Frontal cortex (tissue), 4 donors: ENCODE measurements around the gene BANF2. TPM values are rescaled to one million over a fixed set of nuclear protein-coding genes. Genes with fewer than 3 reads are reported as not detected.
"Not testable (repeated sequence)": the region's sequence is repeated elsewhere in the genome, so short reads cannot be mapped to it uniquely, and the experiment has no call there.

Experiments
- DNase-seq, 2 donors: peaks; one replicate each; pipeline ENCODE4 v3.0.0; 2012; ENCODE audit warnings: low spot score in 2 of 2
- FAIRE-seq: peaks from 2 replicates; lab custom pipeline; 2012; peaks lifted over from hg19 to GRCh38; lab: Jason Lieb, UNC
- total RNA-seq: library from RNA; depleted of rRNA; stranded (reverse); fragments of >200 nt; gene quantifications from one replicate; pipeline ENCODE4 v1.2.3, GENCODE V29; 2014
- donor health status: control.
- donor health status: control.
- donor health status: control.

BANF2 gene
- total RNA-seq, 1 donor from 2014 or later: not detected

DNA sequence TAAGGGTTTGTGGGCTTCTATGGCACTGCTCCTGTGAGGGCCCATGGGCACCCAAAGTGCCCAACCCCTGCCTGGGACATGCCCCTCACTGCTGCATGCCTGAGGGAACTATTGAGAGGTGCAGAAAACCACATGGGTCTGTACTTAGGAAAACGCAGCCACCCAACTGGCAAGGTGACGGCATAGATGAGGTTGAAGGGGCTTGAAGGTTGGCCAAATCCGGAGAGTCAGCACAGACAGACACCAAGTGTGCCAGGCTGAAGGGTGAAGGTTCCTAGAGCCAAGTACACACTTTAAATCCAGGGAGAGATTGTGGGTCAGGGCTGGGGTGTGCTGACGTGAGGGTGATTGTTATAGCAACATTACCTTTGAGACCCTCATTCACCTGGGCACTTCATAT lies 6.2 kb downstream of the BANF2 start:
- DNase-seq (no peak), FAIRE-seq (no peak)

DNA sequence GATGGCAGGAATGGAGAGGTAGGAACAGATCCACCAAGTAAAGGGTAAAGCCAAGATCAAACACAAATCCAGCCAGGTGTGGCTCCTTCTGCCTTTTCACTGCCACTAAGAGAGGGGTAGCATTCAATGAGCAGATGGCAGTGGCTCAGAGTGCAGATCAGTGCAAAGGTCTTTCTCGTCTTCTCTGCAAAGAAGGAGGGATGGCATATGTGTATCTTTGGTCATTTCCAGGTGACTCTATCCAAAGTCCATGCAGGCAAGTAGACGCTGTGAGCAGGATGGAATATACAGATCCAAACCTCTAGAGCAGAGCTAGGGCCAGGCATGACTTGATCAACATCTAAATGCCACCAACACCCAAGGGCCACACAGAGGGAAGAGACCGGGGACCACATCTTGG lies 6.9 kb downstream of the BANF2 start:
- DNase-seq (no peak), FAIRE-seq (no peak)

DNA sequence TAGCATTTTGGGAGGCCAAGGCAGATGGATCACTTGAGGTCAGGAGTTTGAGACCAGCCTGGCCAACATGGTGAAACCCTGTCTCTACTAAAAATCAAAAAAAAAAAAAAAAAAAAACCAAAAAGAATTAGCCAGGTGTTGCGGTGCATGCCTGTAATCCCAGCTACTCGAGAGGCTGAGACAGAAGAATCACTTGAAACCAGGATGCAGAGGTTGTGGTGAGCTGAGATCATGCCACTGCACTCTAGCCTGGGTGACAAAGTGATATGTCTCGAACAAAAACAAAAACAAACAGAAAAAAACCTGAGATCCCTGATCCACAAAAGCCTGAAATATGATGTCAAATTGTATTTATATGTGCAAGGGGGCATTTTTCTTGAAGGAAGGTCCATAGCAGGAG lies 8.2 kb downstream of the BANF2 start:
- DNase-seq, FAIRE-seq: not testable (repeated sequence)

DNA sequence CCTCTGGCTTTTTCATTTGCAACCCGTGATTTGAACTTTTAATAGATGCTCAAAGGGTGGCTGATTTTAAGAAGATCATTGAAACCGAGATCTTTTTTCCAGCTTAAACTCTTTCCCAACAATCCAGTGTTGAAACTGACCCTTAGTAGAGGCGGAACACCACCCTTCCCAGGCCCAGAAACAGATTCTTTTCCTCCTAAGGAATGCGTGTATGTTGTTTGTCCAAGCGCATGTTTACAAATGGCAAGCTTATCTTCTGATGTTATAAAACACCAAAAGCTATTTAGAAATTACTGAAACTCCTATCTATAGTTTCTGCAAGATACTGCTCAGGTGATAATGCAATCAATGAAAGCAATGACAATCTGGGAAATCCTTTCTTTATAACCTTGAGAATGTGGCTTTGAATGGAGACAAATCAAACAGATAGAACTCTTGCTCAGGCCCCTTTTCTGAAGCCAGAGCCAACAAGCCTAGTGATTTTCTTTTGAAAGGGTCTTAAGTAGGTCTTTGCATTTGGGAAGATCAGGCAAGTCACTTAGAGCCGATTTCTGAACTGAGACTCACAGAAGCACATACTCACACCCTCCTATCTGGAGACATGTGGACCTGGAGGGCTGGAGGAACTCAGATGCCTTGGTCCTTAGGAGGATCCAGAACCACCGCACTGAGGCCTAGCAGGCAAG lies 9.1 kb downstream of the BANF2 start:
- FAIRE-seq (no peak), DNase-seq (no peak)

DNA sequence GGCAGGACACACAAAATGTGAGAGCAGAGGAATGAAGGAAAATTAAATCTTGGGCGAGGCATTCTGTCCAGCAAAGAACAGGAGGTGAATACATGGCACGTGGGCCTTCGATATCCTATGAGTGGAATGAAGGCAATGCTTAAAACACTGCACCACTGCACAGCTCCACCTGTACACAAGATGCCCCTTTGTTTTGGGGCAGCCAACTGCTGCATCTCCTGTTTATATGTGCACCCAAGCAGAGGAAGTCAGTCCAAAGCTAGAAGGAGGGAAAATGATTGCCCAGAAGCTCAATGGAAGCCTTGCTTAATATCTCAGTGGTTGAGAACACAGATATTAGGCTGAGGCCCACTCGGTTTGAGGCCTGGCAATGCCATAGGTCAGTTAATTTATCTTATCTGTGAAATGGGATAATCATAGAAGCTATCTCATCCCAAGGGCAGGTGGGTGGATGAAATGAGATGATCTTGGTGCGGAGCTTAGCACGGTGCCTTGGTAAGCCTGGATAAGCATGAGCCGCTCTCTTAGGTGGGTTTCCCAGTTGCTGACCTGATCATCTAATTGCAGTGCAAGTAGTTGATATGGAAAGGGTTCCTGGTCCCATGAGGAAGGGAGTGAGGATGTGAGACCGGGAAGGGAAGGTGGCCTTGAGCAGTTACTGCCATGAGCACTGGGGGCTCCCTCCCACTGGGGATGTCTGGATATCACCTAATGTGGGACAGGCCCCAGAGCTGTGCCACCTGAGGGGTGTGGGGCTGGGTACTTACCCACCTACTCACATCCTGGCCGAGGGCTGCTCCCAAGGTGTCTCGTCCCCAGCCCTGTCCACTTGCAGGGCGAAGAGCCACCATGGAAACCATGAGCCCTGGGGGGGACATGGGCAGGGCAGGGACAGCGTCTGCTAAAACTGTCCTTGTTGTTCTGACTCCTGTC lies 9.9 kb downstream of the BANF2 start:
- FAIRE-seq: no peak

DNA sequence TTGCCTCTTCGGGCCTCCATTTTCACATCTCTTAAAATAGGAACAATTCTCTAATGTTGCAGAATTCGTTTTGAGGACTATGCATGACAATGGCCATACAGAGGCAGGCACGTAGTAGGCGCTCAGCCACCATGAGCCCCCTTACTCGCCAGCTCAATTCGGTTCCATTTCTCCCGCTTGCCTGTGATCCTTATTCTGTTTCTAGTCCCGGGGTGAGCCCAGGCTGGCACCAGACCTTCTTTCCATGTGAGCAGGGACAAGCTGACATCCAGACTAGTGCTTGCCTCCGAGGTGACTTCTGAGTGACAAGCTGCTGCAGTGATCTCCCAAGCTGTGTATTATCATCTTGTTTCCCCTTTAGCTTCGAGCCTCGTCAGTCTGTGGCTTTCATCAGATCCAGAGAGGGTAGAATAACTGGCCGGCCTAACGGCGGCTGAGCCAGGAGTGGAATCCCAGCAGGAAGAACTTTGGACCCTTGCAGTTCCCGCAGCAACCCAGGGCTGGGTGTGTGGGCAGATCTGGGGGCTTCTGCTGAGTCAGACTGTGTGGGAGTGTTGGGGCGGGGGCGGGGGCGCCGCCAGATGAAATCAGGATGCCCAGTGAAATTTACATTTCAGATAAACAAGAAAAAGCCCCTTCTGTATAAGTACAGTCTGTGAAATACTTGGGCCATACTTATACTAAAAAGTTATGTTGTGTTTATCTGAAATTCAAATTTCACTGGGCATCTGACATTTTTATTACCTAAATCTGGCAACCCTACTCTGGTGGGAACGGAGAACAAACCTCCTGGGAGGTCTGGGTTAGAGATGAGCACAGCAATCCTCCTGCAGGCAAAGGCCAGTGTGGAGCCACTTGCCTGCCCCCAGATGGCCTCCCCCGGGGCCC lies 10.9 kb downstream of the BANF2 start:
- DNase-seq (no peak), FAIRE-seq (no peak)

More for the DNA sequence above, 9.9 kb downstream of the BANF2 start:
- DNase-seq: no peak

DNA sequence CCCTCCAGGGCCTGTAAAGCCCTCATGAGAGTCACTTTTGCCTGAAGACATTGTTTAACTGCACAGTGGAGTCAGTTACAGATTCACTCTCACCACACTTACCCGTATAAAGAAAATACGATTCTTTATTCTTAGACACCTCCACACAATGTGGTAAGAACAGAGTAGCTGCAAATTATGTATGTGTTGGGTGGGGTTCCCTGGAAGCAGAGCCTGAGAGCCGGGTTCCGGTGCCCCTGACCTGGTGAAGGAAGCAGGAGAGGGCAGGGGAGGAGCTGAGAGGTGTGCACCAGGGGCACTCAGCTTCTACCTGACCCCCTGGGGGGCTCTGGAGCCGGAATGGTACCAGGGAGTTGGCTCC lies 11.5 kb downstream of the BANF2 start:
- DNase-seq (no peak), FAIRE-seq (no peak)

DNA sequence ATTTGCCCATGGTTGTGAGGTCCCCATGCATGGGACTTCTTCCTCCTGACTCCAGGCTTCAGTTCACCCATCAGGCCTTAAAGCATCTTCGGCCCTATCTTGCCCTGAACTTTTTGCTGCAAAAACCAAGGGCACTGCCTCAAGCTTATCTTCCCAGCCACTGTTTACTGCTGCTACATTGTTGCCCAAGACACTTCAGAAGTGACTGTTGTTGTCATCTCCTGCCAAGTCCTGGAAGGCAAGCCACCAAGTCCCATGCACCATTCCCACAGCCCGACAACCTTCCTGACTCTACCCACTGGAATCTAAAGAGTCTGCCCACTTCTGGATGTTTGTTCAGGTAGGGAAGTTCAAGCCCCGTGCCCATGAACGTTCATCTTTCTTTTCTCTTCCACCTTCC lies 12.4 kb downstream of the BANF2 start:
- DNase-seq: no peak
- FAIRE-seq: no peak

DNA sequence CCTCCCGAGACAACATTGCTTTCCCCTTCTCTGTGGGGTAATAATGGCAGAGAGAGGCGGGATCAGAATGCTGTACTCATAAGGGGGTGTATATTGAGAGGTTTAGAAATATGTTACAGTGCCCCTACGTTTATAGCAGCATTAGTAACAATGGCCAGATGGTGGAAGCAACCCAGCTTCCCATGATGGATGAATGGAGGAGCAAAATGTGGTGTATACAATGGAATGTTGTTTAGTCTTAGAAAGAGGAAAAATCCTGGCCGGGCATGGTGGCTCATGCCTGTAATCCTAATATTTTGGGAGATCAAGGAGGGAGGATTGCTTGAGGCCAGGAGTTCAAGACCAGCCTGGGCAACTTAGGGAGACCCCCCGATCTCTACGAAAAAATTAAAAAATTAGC lies 12.9 kb downstream of the BANF2 start:
- DNase-seq (no peak), FAIRE-seq (no peak)

DNA sequence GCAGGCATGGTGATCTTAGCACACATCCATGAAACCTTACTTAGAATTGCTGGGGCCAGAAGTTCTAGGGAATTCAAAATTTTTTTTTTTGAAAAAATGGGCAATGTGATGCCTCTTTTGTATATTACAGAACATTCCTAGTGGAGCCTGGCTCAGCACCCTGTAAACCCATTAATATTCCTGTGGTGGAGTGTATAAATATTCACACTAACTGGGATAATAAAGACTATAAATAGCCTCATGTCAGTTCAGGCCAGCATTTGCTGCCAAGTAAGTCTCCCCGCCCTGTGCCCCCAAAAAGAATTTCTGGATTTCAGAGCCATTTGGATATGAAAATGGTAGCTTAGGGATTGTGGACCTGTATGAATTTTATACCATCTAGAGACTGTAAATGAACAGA lies 14.8 kb downstream of the BANF2 start:
- DNase-seq (no peak), FAIRE-seq (no peak)

DNA sequence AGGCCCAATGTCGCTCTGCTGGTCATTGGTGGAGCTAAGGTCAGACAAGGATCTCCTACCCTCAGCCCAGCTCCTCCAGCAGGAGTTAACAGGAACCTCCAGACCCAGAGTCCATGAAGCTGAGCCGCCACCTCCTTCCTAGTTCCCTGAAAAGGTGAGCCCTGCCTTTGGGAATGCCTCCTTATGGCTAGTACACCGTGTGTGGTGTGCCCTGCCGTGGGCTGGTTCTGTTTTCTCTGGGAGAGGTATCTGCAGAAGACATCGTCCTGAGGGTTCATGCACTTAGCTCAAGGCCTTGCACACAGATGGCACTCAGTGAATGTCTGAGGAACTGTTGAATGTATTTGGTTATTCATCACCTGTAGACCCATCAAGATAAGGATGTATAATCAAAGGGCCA lies 15.3 kb downstream of the BANF2 start:
- no peak for FAIRE-seq
- DNase-seq: no peak

DNA sequence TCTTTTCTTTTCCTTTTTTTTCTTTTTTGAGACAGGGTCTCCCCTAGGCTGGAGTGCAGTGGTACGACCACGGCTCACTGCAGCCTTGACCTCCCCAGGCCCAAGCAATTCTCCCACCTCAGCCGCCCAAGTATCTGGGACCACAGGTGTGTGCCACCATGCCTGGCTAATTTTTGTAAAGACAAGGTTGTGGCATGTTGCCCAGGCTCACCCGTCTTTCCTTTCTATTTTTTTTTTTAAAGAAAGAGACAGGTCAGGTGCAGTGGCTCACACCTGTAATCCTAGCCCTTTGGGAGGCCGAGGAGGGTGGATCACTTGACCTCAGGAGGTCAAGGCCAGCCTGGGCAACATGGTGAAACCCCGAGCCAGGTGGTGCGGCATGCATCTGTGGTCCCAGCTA lies 16.6 kb downstream of the BANF2 start:
- DNase-seq: no peak

DNA sequence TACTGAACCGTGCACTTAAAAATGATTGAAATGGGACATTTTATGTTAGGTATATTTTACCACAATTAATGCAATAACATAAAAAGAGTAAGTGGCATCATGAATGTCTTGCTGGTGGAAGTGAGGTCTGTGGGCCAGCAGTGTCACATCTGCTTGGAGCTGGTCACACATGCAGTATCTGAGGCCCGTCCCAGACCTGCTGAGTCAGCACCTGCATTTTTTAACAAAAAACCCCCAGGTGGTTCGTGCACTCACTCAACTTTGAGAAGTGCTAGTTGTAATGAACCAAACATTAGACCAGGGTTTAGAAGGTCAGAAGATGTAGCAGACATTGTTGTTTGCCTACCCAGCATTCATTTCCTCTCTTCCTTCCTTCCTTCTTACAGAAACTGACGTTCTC lies 21.0 kb downstream of the BANF2 start:
- FAIRE-seq (no peak), DNase-seq (no peak)

More for the DNA sequence above, 16.6 kb downstream of the BANF2 start:
- no peak for FAIRE-seq

DNA sequence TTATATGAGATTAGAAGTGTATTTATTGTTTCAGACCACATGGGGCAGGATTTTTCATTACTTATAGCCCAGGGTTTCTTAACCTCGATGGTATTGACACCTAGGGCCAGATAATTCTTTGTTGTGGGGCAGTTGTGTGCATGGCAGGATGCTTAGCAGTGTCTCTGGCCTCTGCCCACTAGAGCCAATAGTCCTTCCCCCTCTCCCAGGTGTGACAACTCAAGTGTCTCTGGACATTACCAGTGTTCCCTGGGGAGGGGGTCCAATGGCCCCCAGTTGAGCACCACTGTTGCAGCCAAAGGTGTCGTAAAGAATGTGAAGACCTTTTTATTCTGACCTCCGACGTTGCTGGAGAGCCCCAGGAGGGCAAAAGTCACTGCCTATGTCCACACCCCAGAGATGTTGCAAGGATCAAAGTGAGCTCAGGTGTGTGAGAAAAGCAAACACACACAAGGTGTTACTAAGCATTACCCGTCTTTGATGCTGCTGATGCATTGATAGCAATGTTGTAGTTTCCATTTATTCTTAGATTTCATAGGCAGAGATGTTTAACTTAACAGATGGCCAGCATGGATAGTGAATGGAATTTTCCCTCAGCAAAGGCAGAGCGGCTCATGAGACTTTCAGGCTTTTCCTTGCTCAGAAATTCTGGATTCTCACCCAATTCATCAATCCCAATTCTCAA lies 22.2 kb downstream of the BANF2 start:
- peak in 1 of 2 donors; percentile 19 for DNase-seq
- FAIRE-seq: no peak

DNA sequence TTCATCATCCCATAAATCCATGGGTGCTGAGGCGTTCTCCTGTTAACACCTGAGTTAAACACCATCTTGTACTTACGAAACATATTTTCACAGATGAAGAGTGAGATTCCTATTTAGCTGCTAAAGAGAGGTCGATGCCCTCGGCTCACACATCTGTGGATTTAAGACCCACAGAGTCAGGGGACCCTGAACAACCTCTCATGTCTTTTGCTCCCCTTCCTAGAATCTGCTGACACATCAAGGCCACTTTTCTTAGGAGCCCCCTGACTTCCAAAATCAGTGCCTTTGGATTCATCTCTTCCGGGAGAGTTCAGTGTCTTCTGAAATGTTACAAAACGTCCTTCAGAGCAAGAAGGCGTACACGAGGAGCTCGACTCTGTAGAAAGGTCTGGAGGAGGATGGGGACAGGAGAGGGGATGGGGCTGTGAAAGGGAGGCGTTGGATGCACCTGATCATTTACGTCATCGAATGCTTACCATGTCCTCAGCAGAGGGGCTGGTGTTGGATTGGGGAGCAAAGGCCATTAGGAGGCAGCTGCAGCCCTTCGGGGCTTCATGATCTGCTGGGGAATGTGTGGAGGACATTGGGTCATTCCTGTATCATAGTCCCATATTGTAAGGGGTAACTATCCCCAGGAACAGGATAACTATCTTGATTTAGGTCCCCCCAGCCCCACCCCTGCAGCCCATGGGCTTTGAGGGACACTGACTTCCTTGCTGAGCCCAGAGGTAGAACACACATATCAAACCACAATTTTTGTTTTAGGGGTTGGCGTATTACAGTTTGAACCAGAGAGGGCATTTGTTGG lies 22.9 kb downstream of the BANF2 start:
- DNase-seq: no peak
- FAIRE-seq: no peak

DNA sequence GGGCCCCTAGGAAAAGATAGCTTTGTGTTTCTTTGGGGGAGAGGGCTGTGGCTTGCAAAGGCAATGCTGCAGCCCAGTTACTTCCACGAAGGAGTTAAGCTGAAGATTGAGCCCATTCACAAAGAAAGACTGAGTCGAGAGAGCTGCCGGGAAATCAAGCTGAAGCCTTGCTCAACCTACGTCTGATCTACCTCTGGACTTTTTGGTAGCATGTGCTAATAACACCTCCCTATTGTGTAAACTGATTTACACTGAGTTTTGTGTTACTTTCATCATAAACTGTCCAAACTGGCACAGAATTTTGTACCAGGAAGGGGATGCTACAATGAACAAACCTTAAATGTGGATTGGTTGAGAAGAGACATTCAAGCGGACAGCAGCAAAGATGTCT lies 23.5 kb downstream of the BANF2 start:
- no peak for FAIRE-seq
- no peak for DNase-seq

DNA sequence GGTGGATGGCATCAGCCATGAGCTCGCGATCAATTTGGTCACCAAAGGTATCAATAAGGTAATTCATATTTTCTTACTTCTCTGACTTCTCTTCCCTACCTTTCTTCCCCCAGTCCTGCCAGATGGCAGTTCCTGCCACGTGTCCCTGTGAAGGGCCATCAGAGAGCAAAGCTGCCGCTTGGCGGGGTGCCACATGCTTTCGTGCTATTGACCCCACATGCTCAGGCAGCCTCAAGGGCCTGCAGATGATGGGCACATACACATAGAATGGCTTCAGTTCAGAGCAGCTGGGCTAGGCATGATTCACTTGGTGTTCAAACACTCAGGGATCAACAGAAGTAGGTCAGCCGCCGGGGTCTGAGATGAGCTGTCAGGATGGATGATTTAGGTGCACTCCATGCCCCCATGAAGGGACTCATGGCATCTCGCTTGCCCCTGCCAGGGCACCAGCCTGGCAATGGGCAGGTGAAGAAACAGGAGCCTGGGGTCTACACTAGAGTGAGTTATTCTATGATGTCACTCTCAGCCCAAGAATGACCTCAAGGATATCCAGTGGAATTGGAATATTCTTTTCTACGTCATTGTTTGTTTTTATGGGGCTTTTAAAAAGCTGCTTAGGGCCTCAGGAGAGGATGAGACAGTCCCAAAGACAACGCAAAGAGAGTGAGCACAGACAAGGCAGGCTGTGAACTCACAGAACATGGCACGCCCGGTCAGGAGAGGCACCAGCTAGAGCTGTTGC lies 25.5 kb downstream of the BANF2 start:
- FAIRE-seq: no peak
- DNase-seq: no peak

DNA sequence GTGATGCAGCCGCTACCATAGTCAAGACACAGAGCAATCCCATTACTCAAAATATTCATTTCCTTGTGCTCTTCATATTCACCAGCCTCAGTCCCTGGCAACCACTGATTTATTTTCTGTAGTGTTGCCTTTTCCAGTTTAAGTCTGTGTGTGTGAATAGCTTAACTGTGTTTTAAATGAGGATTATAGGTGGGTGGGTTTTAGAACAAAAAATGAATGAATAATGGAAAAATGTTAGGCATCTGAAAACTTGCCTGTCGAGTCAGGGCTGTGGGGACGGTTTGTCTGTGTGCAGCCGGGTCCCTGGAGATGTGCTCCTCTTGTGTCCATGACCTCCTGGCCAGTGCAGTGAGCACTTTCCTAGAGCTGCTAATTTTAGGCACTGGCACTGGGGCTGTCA lies 27.1 kb downstream of the BANF2 start:
- DNase-seq: no peak
- FAIRE-seq: no peak
